Peyer's patch (tissue), 4 donors: ENCODE results near the gene PRICKLE2.

Experiments
- POLR2A ChIP-seq, 2 donors: fragments of 450-650 bp; IDR thresholded peaks; one replicate each; pipeline ENCODE4 v1.5.1; 2017; ENCODE audit warnings: antibody characterized with exemption in 2 of 2, mild to moderate bottlenecking in 2 of 2, moderate library complexity in 2 of 2
- TF ChIP-seq, protein P1 (sequence below), 6 experiments: fragments of 450-650 bp in 4 of 6; fragments of 200-600 bp in 2 of 6; sonication (generic) in 1 of 6; IDR thresholded peaks; one replicate each; pipeline ENCODE4 v1.5.1; 2017 to 2019; ENCODE audit warnings: antibody characterized with exemption in 6 of 6, mild to moderate bottlenecking in 3 of 6, moderate library complexity in 1 of 6

DNA sequence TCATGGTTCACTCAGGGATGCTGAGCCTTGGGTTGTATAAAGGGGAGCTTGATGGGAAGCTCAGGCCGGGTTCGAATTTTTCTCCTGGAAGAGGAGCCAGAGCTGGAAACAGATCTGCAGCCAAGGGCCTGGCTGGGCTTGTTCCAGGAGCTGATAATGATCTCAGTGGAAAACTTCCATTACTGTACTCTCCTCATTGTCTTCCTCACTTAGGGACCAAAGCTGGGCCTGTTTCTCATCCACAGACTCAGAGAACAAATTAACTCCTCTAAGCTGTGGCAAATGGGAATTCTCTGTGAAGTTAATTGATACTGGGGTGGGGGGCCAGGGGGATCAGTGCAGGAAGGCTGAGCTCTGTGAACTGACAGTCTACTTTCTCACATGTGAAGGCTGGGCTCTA is 92.0 kb downstream of the PRICKLE2 start:
- TF ChIP-seq POLR2A (IDR thresholded peaks at IDR 0.05), result no peak
- TF ChIP-seq, protein P1, sequence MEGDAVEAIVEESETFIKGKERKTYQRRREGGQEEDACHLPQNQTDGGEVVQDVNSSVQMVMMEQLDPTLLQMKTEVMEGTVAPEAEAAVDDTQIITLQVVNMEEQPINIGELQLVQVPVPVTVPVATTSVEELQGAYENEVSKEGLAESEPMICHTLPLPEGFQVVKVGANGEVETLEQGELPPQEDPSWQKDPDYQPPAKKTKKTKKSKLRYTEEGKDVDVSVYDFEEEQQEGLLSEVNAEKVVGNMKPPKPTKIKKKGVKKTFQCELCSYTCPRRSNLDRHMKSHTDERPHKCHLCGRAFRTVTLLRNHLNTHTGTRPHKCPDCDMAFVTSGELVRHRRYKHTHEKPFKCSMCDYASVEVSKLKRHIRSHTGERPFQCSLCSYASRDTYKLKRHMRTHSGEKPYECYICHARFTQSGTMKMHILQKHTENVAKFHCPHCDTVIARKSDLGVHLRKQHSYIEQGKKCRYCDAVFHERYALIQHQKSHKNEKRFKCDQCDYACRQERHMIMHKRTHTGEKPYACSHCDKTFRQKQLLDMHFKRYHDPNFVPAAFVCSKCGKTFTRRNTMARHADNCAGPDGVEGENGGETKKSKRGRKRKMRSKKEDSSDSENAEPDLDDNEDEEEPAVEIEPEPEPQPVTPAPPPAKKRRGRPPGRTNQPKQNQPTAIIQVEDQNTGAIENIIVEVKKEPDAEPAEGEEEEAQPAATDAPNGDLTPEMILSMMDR (IDR thresholded peaks at IDR 0.05), result no peak
